WTC11 (cell line): ENCODE results near the gene ACBD7.

ENCODE experiments used
- CREM ChIP-seq: sonication (generic); formaldehyde crosslinking; IDR thresholded peaks from 2 replicates; pipeline ENCODE4 v1.8.1; 2022; ENCODE audit warnings: mild to moderate bottlenecking, missing genetic modification reagents, moderate library complexity
- HMGA2 ChIP-seq: fragments of 250-450 bp; sonication (Bioruptor Pico); IDR thresholded peaks from 2 replicates; pipeline ENCODE4 v1.4.0; 2021; ENCODE audit warnings: mild to moderate bottlenecking, moderate library complexity
- JUN ChIP-seq: sonication (generic); formaldehyde crosslinking; IDR thresholded peaks from 2 replicates; pipeline ENCODE4 v1.8.0; 2023; ENCODE audit warnings: mild to moderate bottlenecking, missing genetic modification reagents
- TCF7 ChIP-seq: sonication (generic); formaldehyde crosslinking; IDR thresholded peaks from 2 replicates; pipeline ENCODE4 v1.8.0; 2022; ENCODE audit warnings: mild to moderate bottlenecking, low read depth, missing genetic modification reagents, moderate library complexity
- TP53 ChIP-seq: sonication (generic); formaldehyde crosslinking; IDR thresholded peaks from 2 replicates; pipeline ENCODE4 v1.8.1; 2023; ENCODE audit warnings: mild to moderate bottlenecking, missing genetic modification reagents
- TF ChIP-seq, protein P1 (sequence below): fragments of 200-600 bp; IDR thresholded peaks from 2 replicates; pipeline ENCODE4 v1.8.0; 2022; ENCODE audit warnings: antibody characterized with exemption
- TF ChIP-seq, protein P2 (sequence below): sonication (generic); formaldehyde crosslinking; conservative IDR thresholded peaks from 2 replicates; pipeline ENCODE4 v1.8.1; 2022; ENCODE audit warnings: mild to moderate bottlenecking, missing genetic modification reagents
- TF ChIP-seq, protein P3 (sequence below): sonication (generic); formaldehyde crosslinking; IDR thresholded peaks from 2 replicates; pipeline ENCODE4 v1.8.1; 2023; ENCODE audit warnings: mild to moderate bottlenecking, missing genetic modification reagents
- TF ChIP-seq, protein P4 (sequence below): sonication (generic); formaldehyde crosslinking; IDR thresholded peaks from 2 replicates; pipeline ENCODE4 v1.8.1; 2023; ENCODE audit warnings: mild to moderate bottlenecking, missing genetic modification reagents, moderate library complexity
- TF ChIP-seq, protein P5 (sequence below): sonication (generic); formaldehyde crosslinking; conservative IDR thresholded peaks from 2 replicates; pipeline ENCODE4 v1.8.1; 2023; ENCODE audit warnings: mild to moderate bottlenecking, low read depth, missing genetic modification reagents, moderate library complexity
- TF ChIP-seq, protein P6 (sequence below): sonication (generic); formaldehyde crosslinking; IDR thresholded peaks from 2 replicates; pipeline ENCODE4 v1.8.0; 2022; ENCODE audit warnings: missing genetic modification reagents
- TF ChIP-seq, protein P7 (sequence below): fragments of 250-450 bp; sonication (Bioruptor Pico); IDR thresholded peaks from 2 replicates; pipeline ENCODE4 v1.9.0; 2021; ENCODE audit warnings: mild to moderate bottlenecking, borderline replicate concordance
- TF ChIP-seq, protein P8 (sequence below): sonication (generic); formaldehyde crosslinking; IDR thresholded peaks from 2 replicates; pipeline ENCODE4 v1.8.0; 2022; ENCODE audit warnings: mild to moderate bottlenecking, missing genetic modification reagents
- TF ChIP-seq, protein P9 (sequence below): sonication (generic); formaldehyde crosslinking; IDR thresholded peaks from 2 replicates; pipeline ENCODE4 v1.8.1; 2022; ENCODE audit warnings: mild to moderate bottlenecking, moderate library complexity, missing genetic modification reagents

DNA sequence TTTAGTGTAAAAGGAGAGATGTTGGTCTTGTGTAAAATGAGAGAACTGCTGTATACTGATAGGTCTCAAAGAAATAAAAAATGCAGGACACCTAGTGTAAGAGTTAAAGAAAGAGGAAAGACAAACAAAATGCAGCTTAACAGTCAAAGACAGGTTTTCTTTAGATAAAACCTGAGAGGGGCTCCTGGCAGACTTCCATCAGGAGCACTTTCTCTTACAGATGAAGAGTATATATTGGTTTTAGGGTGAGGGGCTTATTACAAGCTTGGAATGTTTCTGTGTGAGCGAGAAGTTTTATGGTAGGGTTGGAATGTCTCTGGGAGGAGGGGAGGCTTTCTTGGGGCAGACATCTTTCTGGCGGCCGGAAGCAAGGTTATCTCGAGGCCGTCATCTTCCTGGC, 16.2 kb downstream of the ACBD7 start:
- TF ChIP-seq, protein P1, sequence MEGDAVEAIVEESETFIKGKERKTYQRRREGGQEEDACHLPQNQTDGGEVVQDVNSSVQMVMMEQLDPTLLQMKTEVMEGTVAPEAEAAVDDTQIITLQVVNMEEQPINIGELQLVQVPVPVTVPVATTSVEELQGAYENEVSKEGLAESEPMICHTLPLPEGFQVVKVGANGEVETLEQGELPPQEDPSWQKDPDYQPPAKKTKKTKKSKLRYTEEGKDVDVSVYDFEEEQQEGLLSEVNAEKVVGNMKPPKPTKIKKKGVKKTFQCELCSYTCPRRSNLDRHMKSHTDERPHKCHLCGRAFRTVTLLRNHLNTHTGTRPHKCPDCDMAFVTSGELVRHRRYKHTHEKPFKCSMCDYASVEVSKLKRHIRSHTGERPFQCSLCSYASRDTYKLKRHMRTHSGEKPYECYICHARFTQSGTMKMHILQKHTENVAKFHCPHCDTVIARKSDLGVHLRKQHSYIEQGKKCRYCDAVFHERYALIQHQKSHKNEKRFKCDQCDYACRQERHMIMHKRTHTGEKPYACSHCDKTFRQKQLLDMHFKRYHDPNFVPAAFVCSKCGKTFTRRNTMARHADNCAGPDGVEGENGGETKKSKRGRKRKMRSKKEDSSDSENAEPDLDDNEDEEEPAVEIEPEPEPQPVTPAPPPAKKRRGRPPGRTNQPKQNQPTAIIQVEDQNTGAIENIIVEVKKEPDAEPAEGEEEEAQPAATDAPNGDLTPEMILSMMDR = no peak
- TF ChIP-seq, protein P2, sequence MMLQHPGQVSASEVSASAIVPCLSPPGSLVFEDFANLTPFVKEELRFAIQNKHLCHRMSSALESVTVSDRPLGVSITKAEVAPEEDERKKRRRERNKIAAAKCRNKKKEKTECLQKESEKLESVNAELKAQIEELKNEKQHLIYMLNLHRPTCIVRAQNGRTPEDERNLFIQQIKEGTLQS (CRISPR knock-in tag) = no peak
- TF ChIP-seq JUN (CRISPR knock-in tag) = no peak
- no peak for TF ChIP-seq TCF7 (CRISPR knock-in tag)
- TF ChIP-seq, protein P3, sequence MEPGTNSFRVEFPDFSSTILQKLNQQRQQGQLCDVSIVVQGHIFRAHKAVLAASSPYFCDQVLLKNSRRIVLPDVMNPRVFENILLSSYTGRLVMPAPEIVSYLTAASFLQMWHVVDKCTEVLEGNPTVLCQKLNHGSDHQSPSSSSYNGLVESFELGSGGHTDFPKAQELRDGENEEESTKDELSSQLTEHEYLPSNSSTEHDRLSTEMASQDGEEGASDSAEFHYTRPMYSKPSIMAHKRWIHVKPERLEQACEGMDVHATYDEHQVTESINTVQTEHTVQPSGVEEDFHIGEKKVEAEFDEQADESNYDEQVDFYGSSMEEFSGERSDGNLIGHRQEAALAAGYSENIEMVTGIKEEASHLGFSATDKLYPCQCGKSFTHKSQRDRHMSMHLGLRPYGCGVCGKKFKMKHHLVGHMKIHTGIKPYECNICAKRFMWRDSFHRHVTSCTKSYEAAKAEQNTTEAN (CRISPR knock-in tag) = no peak
- TF ChIP-seq, protein P4, sequence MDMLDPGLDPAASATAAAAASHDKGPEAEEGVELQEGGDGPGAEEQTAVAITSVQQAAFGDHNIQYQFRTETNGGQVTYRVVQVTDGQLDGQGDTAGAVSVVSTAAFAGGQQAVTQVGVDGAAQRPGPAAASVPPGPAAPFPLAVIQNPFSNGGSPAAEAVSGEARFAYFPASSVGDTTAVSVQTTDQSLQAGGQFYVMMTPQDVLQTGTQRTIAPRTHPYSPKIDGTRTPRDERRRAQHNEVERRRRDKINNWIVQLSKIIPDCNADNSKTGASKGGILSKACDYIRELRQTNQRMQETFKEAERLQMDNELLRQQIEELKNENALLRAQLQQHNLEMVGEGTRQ (CRISPR knock-in tag) = no peak
- TF ChIP-seq, protein P5, sequence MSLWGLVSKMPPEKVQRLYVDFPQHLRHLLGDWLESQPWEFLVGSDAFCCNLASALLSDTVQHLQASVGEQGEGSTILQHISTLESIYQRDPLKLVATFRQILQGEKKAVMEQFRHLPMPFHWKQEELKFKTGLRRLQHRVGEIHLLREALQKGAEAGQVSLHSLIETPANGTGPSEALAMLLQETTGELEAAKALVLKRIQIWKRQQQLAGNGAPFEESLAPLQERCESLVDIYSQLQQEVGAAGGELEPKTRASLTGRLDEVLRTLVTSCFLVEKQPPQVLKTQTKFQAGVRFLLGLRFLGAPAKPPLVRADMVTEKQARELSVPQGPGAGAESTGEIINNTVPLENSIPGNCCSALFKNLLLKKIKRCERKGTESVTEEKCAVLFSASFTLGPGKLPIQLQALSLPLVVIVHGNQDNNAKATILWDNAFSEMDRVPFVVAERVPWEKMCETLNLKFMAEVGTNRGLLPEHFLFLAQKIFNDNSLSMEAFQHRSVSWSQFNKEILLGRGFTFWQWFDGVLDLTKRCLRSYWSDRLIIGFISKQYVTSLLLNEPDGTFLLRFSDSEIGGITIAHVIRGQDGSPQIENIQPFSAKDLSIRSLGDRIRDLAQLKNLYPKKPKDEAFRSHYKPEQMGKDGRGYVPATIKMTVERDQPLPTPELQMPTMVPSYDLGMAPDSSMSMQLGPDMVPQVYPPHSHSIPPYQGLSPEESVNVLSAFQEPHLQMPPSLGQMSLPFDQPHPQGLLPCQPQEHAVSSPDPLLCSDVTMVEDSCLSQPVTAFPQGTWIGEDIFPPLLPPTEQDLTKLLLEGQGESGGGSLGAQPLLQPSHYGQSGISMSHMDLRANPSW = no peak
- TF ChIP-seq, protein P6, sequence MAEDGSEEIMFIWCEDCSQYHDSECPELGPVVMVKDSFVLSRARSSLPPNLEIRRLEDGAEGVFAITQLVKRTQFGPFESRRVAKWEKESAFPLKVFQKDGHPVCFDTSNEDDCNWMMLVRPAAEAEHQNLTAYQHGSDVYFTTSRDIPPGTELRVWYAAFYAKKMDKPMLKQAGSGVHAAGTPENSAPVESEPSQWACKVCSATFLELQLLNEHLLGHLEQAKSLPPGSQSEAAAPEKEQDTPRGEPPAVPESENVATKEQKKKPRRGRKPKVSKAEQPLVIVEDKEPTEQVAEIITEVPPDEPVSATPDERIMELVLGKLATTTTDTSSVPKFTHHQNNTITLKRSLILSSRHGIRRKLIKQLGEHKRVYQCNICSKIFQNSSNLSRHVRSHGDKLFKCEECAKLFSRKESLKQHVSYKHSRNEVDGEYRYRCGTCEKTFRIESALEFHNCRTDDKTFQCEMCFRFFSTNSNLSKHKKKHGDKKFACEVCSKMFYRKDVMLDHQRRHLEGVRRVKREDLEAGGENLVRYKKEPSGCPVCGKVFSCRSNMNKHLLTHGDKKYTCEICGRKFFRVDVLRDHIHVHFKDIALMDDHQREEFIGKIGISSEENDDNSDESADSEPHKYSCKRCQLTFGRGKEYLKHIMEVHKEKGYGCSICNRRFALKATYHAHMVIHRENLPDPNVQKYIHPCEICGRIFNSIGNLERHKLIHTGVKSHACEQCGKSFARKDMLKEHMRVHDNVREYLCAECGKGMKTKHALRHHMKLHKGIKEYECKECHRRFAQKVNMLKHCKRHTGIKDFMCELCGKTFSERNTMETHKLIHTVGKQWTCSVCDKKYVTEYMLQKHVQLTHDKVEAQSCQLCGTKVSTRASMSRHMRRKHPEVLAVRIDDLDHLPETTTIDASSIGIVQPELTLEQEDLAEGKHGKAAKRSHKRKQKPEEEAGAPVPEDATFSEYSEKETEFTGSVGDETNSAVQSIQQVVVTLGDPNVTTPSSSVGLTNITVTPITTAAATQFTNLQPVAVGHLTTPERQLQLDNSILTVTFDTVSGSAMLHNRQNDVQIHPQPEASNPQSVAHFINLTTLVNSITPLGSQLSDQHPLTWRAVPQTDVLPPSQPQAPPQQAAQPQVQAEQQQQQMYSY (CRISPR knock-in tag) = no peak
- TF ChIP-seq HMGA2 = no peak
- TF ChIP-seq, protein P7, sequence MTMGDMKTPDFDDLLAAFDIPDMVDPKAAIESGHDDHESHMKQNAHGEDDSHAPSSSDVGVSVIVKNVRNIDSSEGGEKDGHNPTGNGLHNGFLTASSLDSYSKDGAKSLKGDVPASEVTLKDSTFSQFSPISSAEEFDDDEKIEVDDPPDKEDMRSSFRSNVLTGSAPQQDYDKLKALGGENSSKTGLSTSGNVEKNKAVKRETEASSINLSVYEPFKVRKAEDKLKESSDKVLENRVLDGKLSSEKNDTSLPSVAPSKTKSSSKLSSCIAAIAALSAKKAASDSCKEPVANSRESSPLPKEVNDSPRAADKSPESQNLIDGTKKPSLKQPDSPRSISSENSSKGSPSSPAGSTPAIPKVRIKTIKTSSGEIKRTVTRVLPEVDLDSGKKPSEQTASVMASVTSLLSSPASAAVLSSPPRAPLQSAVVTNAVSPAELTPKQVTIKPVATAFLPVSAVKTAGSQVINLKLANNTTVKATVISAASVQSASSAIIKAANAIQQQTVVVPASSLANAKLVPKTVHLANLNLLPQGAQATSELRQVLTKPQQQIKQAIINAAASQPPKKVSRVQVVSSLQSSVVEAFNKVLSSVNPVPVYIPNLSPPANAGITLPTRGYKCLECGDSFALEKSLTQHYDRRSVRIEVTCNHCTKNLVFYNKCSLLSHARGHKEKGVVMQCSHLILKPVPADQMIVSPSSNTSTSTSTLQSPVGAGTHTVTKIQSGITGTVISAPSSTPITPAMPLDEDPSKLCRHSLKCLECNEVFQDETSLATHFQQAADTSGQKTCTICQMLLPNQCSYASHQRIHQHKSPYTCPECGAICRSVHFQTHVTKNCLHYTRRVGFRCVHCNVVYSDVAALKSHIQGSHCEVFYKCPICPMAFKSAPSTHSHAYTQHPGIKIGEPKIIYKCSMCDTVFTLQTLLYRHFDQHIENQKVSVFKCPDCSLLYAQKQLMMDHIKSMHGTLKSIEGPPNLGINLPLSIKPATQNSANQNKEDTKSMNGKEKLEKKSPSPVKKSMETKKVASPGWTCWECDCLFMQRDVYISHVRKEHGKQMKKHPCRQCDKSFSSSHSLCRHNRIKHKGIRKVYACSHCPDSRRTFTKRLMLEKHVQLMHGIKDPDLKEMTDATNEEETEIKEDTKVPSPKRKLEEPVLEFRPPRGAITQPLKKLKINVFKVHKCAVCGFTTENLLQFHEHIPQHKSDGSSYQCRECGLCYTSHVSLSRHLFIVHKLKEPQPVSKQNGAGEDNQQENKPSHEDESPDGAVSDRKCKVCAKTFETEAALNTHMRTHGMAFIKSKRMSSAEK (CRISPR knock-in tag) = no peak
- TF ChIP-seq CREM (CRISPR knock-in tag) = no peak
- no peak for TF ChIP-seq TP53
- TF ChIP-seq, protein P8, sequence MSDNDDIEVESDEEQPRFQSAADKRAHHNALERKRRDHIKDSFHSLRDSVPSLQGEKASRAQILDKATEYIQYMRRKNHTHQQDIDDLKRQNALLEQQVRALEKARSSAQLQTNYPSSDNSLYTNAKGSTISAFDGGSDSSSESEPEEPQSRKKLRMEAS (CRISPR knock-in tag) = no peak
- TF ChIP-seq, protein P9, sequence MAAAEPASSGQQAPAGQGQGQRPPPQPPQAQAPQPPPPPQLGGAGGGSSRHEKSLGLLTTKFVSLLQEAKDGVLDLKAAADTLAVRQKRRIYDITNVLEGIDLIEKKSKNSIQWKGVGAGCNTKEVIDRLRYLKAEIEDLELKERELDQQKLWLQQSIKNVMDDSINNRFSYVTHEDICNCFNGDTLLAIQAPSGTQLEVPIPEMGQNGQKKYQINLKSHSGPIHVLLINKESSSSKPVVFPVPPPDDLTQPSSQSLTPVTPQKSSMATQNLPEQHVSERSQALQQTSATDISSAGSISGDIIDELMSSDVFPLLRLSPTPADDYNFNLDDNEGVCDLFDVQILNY = no peak
